Thymus (tissue), 11 donors: ENCODE data around the gene CNIH2. TPM values are rescaled to one million over a fixed set of nuclear protein-coding genes. Genes with fewer than 3 reads are reported as not detected.

Experiments
- DNase-seq, 9 donors: peaks; one replicate each; pipeline ENCODE4 v3.0.0-alpha.2; 2013; ENCODE audit warnings: low spot score in 9 of 9, low read depth in 6 of 9, missing footprints in 1 of 9
- H3K27ac ChIP-seq, 2 donors: one replicate each; pipeline ENCODE4 v1.5.1; 2013; ENCODE audit warnings: control low read depth in 1 of 2, low read depth in 1 of 2, low read length in 1 of 2, mild to moderate bottlenecking in 1 of 2, moderate library complexity in 1 of 2
- H3K27me3 ChIP-seq, 2 donors: one replicate each; pipeline ENCODE4 v1.5.1; 2013; ENCODE audit warnings: low read length in 1 of 2; ENCODE audit not compliant: control insufficient read depth in 2 of 2, insufficient read depth in 1 of 2
- H3K36me3 ChIP-seq, 2 donors: one replicate each; pipeline ENCODE4 v1.5.1; 2013; ENCODE audit warnings: low read length in 1 of 2, mild to moderate bottlenecking in 1 of 2, moderate library complexity in 1 of 2; ENCODE audit not compliant: control insufficient read depth in 2 of 2, insufficient read depth in 2 of 2
- H3K4me1 ChIP-seq, 2 donors: one replicate each; pipeline ENCODE4 v1.5.1; 2013; ENCODE audit warnings: low read length in 2 of 2; ENCODE audit not compliant: control insufficient read depth in 2 of 2, insufficient read depth in 2 of 2
- H3K4me3 ChIP-seq, 2 donors: one replicate each; pipeline ENCODE4 v1.5.1; 2013; ENCODE audit warnings: low read length in 2 of 2, control low read depth in 1 of 2, mild to moderate bottlenecking in 1 of 2
- H3K9me3 ChIP-seq, 2 donors: one replicate each; pipeline ENCODE4 v1.5.1; 2013; ENCODE audit warnings: low read length in 1 of 2, mild to moderate bottlenecking in 1 of 2; ENCODE audit not compliant: control insufficient read depth in 2 of 2, insufficient read depth in 1 of 2
- WGBS: extraction: QIAGEN DNeasy Blood & Tissue Kit; methylation state at CpG from one replicate; pipeline ENCODE4 v1.1.7; 2013; 5-methylcytosine and 5-hydroxymethylcytosine counted together
- polyA plus RNA-seq: library from polyadenylated mRNA; stranded (reverse); fragments of 200-250 nt; gene quantifications from one replicate; pipeline ENCODE4 v1.2.3, GENCODE V29; 2013
- total RNA-seq: library from RNA; stranded (reverse); fragments of 120-200 nt; gene quantifications from one replicate; pipeline ENCODE4 v1.2.4, GENCODE V29; 2013
- donor health status: healthy.

Gene CNIH2
- total and polyA plus RNA-seq, 2 donors = 1.6 TPM

GRCh38 chr11:66289548-66290329, 11.8 kb downstream of the CNIH2 start:
- Histone ChIP-seq H3K36me3 (peaks cover 8 to 17% of the 10 kb centered on the region in 2 donors), H3K9me3 (peaks cover 0 to 10% of the 10 kb centered on the region in 2 donors), H3K27ac (peak overlapping the region; percentile 88 to 97), H3K4me3 (peak overlapping the region; percentile 63 to 73), H3K27me3 (peaks cover 38 to 53% of the 10 kb centered on the region in 2 donors), H3K4me1 (peaks cover 22 to 35% of the 10 kb centered on the region in 2 donors)
- 12% methylated on average over 36 of the region's 36 CpGs for WGBS
- peak in 7 of 9 donors; percentile 48 to 90 (median 72) for DNase-seq

- Histone ChIP-seq H3K27ac (no peak overlapping the region), H3K27me3 (peaks cover 42 to 54% of the 10 kb centered on the region in 2 donors), H3K4me1 (peaks cover 22 to 35% of the 10 kb centered on the region in 2 donors), H3K4me3 (no peak overlapping the region), H3K9me3 (peaks cover 0 to 10% of the 10 kb centered on the region in 2 donors), H3K36me3 (peaks cover 4 to 11% of the 10 kb centered on the region in 2 donors)
- no peak for DNase-seq
- 83% methylated on average over 2 of the region's 2 CpGs for WGBS
Measured at GRCh38 chr11:66290330-66290621, 12.3 kb downstream of the CNIH2 start.

- Histone ChIP-seq H3K4me1 (peaks cover 22 to 35% of the 10 kb centered on the region in 2 donors), H3K9me3 (peaks cover 0 to 10% of the 10 kb centered on the region in 2 donors), H3K27ac (no peak overlapping the region), H3K4me3 (peak overlapping the region in 1 of 2 donors; percentile 48), H3K36me3 (peaks cover 4% of the 10 kb centered on the region in 2 donors), H3K27me3 (peaks cover 43 to 62% of the 10 kb centered on the region in 2 donors)
- WGBS = 22% methylated on average over 16 of the region's 16 CpGs
- DNase-seq = no peak
Measured at GRCh38 chr11:66291303-66291705, 13.3 kb downstream of the CNIH2 start.

- peaks cover 43 to 68% of the 10 kb centered on the region in 2 donors for H3K27me3 ChIP-seq
Measured at GRCh38 chr11:66291706-66292542, 13.9 kb downstream of the CNIH2 start, which contains the start of gene TMEM151A. Gene TMEM151A, plus strand, starts transcription at chr11:66291894. Its CDS starts 120 bp downstream, at chr11:66292014.

GRCh38 chr11:66292543-66293332, 14.8 kb downstream of the CNIH2 start:
- Histone ChIP-seq H3K9me3 (peaks cover 0 to 10% of the 10 kb centered on the region in 2 donors), H3K27ac (no peak overlapping the region), H3K4me1 (peaks cover 22 to 31% of the 10 kb centered on the region in 2 donors), H3K36me3 (no peaks in the 10 kb centered on the region), H3K4me3 (no peak overlapping the region), H3K27me3 (peaks cover 43 to 76% of the 10 kb centered on the region in 2 donors)
- WGBS = 61% methylated on average over 17 of the region's 17 CpGs
- no peak for DNase-seq

More at GRCh38 chr11:66291706-66292542, 13.9 kb downstream of the CNIH2 start, which contains the start of gene TMEM151A:
- peak within 1 kb of the TSS in 1 of 2 donors; percentile 48 for H3K4me3 ChIP-seq
- no peak for DNase-seq
- no peak within 1 kb of the TSS for H3K27ac ChIP-seq
- H3K4me1 ChIP-seq = peaks cover 22 to 35% of the 10 kb centered on the region in 2 donors
- peaks cover 0 to 10% of the 10 kb centered on the region in 2 donors for H3K9me3 ChIP-seq
- H3K36me3 ChIP-seq = peaks cover under 1 to 1% of the 10 kb centered on the region in 2 donors
- 3% methylated on average over 95 of the region's 95 CpGs for WGBS

- H3K36me3 ChIP-seq = no peaks in the 10 kb centered on the region
- peaks cover 16 to 24% of the 10 kb centered on the region in 2 donors for H3K4me1 ChIP-seq
- H3K4me3 ChIP-seq = no peak overlapping the region
- peaks cover 0 to 10% of the 10 kb centered on the region in 2 donors for H3K9me3 ChIP-seq
- DNase-seq = no peak
- 85% methylated on average over 4 of the region's 4 CpGs for WGBS
- peaks cover 43 to 81% of the 10 kb centered on the region in 2 donors for H3K27me3 ChIP-seq
- no peak overlapping the region for H3K27ac ChIP-seq
Measured at GRCh38 chr11:66293352-66293751, 15.4 kb downstream of the CNIH2 start.

GRCh38 chr11:66293777-66294625, 16.0 kb downstream of the CNIH2 start:
- Histone ChIP-seq H3K36me3 (no peaks in the 10 kb centered on the region), H3K27me3 (peaks cover 43 to 81% of the 10 kb centered on the region in 2 donors), H3K9me3 (peaks cover 0 to 7% of the 10 kb centered on the region in 2 donors), H3K4me3 (no peak overlapping the region), H3K27ac (no peak overlapping the region), H3K4me1 (peaks cover 14 to 22% of the 10 kb centered on the region in 2 donors)
- DNase-seq = no peak
- WGBS = 87% methylated on average over 30 of the region's 30 CpGs
